ELR (cell line): Measurements from ENCODE around the gene FCRLB.
"Not testable (repeated sequence)": the region's sequence is repeated elsewhere in the genome, so short reads cannot be mapped to it uniquely, and the experiment has no call there.

Experiments used
- DNase-seq: peaks from one replicate; pipeline ENCODE4 v3.0.0-alpha.2; 2015; ENCODE audit warnings: low read depth

FCRLB gene

DNA sequence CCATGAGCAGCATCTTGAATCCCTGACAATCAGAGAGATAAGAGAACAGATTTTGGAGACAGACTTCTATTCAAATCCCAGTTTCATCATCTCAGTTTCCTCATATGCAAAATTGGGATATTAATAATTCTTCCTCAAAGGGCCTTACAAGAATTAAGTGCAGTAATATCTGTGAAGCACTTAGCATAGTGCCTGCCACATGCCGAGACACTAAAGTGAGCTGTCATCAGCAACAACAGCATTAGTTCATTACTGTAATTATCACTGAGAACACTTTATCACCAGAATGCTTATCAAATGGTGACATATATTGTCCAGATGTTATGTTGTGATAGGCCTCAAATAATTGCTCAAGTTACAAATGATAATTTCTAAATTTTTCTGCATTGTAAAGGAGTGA lies 922 bp upstream of the FCRLB start:
- DNase-seq = no peak

DNA sequence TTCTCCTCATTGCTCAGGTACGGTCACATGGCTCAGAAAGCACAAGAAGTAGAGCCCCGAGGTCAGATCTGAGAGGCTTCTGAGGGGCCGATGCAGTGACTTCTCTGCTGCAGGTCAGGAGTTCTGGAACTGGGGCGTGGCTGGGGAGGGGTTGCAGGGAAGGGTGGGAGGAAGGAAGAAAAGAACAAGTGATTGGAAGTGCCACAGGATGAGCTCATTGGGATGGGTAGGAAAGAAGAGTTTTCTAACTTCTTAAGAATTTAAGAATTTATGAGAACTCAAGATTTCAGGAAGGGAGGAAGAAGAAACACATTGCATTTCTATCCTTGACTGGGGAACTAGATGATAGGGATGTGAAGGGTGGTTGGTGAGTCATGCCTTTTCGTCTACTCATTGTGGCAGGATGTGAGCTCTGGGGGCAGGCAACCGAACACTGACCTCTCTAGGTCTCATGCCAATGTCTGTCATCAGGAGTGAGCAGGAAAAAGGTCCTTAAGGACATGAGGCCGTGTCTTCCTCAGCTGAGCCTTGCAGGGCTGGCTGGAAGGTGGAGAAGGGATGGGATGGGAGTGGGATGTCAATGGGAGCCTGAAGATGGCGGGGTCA lies 497 bp downstream of the FCRLB start:
- peak; percentile 99 for DNase-seq

DNA sequence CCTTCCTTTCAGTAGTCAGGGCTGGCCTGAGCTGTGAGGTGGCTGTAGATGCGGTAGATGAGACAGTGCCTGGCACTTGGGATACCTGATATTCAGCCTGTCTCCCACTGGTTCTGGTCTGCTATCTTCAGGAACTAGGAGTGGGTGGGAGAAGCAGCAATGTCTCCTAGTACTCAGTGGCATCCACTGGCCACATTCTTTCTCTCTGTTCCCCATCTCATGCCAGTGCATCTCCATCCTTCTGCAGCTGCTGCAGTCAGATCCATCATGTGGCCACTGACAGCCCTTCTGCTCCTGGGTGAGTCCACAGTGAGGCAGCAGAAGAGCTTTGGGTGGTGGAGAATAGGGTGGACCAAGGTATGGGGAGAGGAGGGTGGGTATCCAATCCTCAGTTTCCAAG lies 1.1 kb downstream of the FCRLB start:
- no peak for DNase-seq

DNA sequence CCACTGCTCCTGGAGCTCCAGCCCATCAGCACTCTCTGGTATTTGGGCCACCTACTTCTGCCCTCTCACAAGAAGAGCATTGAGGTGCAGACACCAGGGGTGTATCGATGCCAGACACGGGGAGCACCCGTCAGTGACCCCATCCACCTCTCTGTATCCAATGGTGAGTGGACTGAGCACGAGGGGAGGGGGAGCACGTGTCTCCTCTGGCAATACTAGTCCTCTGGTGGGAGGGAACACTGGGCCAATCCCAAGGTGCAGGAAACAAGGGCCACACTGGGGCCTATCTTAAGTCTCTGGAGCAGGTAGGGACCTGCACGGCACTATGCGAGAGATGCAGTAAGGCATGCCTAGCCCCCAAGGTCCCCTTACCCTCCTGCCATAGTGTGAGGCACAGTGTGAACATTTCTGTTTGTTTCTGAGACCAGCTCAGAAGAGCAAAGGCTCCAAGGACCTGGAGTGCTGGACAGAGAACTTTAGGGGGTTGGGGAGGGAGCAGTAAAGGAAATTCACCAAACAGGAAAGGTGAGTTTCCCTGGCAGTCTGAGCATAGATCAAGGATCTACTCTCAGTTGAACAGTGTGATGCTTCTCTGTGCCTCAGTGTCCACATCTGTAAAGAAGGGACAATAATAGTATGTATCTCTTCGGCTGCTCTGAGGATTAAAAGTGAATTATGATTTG lies 2.3 kb downstream of the FCRLB start:
- DNase-seq = no peak

DNA sequence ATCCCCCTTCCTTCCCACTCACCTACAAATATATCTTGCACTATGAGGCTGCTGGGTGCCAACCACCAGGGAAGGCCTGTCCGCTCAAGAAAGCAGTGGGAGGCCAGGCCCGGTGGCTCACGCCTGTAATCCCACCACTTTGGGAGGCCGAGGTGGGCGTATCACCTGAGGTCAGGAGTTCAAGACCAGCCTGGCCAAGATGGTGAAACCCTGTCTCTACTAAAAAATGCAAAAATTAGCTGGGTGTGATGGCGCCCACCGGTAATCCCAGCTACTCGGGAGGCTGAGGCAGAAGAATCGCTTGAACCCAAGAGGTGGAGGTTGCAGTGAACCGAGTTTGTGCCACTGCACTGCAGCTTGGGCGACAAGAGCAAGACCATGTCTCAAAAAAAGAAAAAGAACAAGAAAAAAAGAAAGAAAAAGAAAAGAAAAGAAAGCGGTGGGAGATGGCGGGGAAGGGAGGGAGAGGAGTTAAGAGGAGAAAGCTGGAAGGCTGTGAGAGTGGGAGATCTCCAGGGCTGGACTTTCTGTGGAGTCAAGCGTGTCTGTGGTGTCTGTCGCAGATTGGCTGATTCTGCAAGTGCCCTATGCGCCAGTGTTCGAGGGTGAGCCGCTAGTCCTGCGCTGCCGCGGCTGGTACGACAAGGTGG lies 4.0 kb downstream of the FCRLB start:
- DNase-seq = not testable (repeated sequence)

DNA sequence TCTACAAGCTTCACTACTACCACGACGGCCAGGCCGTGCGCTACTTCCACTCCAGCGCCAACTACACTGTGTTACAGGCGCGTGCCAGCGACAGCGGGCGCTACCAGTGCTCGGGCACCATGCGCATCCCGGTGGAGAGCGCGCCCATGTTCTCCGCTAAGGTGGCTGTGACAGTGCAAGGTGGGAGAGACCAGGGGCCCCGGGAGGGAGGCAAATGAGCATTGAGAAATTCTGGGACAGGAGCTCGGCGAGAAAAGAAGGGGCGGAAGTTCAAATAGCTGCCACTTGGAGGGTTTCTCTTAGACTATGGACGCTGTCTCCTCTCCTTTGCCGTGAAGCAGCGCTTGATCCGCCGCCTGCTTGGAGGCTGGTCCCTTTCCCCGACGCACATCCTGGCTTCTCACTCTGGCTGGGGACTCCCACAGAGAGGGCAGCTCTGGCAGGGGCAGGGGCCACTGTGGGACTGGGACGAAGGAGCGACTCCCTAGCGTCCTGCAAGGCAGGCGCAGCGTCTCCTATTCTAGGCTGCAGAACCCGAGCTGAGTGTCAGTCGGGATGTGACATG lies 4.6 kb downstream of the FCRLB start:
- DNase-seq = peak; percentile 74

DNA sequence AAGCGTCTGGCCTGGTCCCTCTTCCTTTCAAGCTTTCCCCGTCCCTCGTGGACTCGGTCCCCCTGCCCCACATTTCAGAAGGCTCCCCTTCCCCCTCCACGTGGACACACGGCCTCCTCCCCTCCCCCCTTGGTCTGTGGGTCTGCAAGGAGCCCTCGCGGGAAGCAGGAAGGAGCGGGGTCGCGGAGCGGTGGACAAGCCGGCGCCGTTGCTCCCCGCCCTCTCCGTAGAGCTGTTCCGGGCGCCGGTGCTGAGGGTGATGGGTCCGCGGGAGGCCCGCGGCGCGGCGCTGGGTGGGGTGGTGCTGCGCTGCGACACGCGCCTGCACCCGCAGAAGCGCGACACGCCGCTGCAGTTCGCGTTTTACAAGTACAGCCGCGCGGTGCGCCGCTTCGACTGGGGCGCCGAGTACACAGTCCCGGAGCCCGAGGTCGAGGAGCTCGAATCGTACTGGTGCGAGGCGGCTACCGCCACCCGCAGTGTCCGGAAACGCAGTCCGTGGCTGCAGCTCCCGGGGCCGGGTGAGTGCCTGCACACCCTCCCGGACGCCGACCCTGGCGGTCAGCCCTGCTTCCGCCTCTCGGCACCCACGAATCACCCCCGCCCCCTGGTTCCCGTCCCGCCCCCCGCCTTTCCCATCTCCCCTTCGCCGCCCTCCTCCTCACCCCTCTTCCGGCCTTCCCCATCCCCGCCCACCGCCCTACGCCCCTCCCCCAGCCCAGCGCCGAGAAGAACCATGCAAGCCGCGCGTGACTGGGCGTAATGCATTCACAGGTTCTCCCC lies 5.3 kb downstream of the FCRLB start:
- DNase-seq = peak; percentile 94

DNA sequence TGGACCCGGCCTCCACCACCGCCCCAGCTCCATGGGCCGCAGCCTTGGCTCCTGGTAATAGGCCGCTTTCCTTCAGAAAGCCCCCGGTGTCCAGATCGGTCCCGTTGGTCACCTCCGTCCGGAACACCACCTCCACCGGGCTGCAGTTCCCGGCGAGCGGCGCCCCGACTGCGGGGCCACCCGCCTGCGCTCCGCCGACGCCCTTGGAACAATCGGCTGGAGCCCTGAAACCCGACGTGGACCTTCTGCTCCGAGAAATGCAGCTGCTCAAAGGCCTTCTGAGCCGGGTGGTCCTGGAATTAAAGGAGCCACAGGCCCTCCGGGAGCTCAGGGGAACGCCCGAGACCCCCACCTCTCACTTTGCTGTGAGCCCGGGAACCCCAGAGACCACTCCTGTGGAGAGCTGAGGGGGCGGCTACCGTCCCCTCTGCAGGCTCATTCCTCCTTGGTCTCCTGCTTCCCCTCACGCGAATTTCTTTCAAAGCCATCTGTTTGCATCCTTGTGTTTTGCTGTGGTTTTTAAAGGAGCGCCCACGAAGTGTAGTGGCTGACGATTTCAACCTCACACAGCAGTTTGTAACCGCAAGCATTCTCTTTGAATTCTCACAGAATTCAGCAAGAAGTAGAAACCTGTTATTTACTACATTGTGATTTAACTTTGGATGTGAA lies 6.0 kb downstream of the FCRLB start:
- peak; percentile 79 for DNase-seq

DNA sequence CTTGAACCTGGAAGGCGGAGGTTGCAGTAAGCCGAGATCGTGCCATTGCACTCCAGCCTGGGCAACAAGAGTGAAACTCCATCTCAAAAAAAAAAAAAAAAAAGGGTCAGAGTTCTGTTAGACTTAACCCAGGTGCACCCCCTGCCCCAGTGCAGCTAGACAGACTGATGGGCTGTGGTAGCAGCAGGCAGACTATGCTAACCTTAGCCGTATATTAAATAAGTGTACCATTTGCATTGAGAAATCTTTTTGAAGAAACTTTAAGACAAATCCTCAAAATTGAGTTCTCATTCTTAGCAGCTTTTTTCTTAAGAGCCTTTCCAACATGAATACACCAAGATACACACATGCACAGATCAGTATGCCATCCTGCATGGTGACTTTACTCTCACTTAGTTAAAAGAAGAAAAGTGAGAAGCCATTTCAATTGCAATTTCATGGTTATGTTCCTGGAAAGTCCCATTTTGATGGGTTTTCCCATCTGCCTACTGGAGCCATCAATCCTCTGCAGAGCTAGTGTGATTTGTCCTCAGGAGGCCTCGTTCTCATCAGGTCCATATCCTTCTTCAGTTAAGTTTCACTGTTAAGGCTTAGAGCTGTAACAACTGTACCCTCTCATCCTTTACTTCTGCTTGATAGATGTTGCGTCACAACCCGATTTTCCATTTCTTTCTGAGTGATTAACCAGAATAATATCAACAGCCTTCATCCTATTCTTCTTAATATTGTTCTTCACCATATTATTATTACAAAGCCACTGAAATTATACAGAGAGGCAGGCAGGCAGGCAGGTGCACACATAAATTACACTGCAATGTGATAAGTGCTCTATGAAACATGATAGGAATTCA lies 7.3 kb downstream of the FCRLB start:
- no peak for DNase-seq

DNA sequence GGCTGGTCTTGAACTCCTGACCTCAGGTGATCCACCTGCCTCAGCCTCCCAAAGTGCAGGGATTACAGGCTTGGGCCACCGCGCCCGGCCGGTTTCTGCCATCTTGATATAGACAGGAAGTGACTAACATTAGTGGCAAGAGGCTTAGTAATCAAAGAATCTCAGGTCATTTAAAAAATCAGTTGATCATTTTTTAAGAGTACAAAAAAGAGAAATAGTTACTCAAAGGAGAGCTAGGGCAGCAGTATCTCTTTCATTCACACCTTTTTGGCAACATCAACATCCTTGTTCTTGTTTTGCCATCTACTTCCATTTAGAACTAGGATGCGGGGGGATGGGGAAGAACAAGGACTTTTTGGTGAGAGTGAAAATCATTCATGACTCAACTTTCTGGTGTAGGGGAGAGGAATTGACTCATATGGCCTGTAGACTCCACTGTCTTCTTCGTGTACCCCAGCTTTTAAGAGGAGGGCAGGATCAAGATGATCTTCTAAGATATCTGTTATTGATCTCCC lies 8.8 kb downstream of the FCRLB start:
- peak; percentile 92 for DNase-seq

DNA sequence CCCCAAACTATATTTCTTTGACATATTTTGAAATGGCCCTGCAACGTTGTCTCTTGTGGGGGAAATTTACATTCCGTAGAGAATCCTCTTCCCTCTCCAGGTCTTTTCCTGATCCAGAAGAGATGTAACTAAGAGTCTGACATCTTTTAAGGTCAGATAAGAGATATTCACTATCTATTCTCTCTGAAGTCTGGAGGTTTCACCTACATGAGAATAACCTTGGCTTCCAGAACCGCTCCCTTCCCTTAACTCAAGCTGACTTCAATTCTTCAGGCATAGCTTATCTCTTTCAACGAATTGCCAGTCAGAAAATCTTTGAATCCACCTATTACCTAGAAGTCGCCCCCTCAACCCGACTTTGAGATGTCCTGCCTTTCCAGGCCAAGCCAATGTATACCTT lies 9.9 kb downstream of the FCRLB start:
- DNase-seq = no peak

DNA sequence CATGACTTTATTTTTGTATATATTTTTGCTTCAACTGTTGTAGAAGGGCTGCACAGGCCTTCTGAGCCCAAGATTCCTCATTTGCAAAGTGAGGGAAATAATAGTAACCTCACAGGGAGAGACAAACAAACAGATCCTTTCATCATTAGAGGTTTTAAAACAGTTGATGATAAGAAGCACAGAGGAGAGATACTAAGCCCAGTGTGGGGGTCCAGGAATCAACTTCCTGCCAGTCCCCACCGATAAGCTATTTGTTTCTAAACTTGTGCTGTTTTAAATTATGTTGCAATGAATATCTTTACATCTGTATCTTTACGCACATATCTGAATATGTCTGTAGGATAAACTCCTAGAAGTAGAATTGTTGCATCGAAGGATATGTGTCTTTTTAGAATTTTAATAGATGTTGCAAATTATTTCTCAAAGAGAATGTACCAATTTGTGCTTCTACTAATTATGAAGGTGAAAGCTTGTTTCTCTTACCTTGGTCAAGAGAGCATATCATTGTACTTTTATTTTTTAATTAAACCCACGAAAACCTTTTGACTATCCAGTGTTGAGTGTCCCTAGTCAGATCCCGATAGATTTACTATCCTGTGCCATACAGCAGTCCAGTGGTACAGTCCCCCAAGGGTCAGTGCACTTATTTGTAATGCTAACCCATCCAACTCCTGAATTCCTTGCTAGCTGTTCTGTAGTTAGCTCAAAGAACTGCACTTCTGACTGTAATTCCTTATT lies 10.8 kb downstream of the FCRLB start:
- no peak for DNase-seq

DNA sequence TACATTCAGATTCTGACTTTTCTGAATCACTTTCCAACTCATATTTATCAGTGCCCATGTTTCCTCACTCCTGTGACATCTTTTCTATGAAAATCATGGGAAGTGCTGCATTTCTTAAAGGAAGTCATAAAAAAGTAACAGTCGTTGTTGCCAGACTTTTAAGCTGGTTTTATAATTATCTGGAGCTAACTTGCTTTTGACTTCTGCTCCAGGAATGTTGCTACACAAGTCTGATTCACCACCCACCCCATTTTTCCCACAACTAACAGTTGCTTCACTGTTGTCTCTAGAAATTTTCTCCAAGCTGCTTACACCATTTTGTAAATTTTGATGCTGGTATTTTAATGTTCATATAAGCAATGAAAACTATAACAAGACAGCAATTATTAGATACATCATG lies 12.2 kb downstream of the FCRLB start:
- DNase-seq = peak; percentile 94

DNA sequence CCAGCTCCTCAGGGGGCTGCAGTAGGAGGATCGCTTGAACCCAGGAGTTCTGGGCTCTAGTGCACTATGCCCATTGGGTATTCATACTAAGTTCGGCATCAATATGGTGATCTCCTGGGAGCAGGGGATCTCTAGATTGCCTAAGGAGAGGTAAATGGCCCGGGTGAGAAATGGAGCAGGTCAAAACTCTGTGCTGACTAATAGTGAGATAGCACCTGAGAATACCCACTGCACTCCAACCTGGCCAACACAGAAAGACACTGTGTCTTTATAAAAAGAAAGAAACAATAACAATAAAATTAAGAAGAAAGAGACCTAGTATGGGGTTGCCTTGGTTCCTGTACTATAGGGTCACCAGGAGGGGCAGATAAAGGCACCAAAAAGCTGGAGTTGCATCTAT lies 14.5 kb downstream of the FCRLB start:
- DNase-seq = no peak

DNA sequence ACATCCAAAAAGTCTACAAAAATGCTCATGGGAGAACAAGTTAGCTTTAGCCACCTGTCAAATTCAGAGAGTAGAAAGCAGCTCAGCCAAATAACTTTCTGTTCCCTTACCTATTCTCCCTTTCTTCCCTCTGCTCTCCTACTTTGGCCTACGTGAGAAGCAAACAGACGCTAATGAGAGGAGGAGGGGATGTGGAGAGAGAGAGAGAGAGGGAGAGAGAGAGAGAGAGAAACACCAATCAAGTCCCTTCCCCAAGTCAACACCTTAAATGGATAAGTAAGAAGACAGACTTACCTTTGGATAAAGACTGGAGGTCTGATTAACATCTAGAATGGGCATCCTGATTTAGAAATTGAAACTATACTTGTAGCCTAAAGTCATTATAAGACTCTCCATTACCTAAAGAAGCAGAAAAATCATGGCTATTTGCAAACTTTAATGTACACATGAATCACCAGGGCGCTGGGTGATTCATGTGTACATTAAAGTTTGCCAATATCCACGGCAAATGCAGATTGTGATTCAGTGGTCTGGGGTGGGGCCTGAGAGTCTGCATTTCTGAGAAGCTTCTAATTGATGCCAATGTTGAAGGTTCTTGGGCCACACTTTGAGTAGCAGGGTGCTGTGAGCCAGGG lies 15.1 kb downstream of the FCRLB start:
- peak; percentile 76 for DNase-seq

DNA sequence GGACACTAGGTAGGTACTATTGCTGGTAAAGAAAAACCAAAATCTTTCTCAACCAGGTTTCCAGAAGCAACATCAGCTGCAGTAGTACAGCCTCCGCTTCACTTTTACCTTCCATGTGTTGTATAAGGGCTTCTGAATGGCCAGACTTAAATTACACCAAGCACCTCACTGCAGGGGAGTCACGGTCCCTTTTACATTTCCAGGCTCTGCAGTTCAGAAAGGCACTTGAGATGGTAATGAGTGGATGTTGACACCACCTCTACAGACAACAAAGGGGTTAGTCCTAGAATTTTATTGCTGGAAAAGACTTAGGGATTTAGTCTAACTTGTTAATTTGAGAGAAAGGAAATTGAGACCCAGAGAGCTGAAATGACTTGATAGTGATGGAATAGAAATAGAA lies 16.3 kb downstream of the FCRLB start:
- DNase-seq = no peak

DNA sequence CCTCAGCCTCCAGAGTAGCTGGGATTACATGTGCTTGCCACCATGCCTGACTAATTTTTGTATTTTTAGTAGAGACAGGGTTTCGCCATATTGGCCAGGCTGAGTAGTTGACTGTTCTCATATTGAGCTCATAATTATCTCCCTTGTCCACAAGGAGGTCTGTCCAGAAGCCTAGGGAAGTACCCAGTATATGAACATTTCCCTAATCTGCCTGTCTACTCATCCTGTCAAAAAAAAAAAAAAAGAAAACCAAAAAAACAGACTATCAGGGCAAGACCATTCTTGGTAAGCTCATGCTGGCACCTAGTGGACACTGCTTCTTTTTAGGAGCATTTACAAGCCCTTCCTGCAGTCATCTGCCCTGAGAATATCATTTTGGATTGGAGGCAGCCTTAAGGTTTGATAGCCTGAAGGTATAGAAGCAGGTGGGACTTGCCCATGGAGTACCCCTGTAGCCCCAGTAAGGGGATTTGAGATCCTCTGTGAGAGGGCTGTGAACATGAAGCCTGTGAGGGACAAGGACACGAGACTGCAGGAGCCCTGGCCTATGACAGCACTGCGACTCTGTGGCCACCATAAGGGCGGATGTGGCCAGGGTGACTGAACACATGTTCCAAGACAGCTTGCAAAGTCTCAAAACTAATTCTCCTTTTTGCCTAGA lies 17.4 kb downstream of the FCRLB start:
- peak; percentile 94 for DNase-seq

DNA sequence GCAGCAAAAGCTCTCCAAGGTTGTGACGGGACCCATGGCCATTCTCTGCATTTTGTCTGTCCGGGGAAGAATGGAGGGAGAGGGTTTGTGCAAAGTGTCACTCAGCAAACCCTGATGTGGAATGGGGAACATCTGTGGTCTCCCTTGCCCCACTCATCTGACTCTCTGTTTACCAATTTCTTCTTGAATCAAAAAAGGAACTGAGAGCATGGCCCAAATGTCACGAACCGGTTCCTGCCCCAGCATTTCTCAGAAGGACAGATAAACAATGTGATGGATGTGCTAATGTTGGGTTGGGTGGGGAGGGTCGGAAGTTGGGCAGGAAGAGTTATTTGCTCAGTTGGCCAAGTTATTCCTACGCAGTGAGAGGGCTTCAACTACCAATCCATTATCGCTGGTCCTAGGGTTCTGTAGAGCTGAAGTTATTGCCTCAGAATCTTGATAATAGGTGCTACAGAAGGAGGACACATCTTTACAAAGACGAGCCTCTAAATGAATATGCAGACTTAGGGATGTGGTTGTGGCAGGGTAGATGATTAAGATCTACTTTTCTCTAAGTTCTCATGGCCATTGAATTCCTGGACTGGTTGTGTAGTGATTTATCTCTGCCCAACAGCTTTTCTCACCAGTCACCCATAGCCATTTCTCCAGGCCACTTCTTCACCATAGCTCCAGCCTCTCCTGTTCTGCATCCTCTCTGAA lies 18.7 kb downstream of the FCRLB start:
- DNase-seq = no peak
